Glutamatergic neuron (in vitro differentiated cells): ENCODE results near the gene REEP5. TPM values are rescaled to one million over a fixed set of nuclear protein-coding genes. Genes with fewer than 3 reads are reported as not detected.
A peak's percentile ranks its signal among the peaks of the same experiment; 100 is the strongest.

Experiments
- DNase-seq: peaks from one replicate; pipeline ENCODE4 v3.0.0; 2022
- H3K27ac Mint-ChIP-seq: one replicate; pipeline ENCODE4 v1.8.0; 2020; ENCODE audit warnings: mild to moderate bottlenecking, mixed read lengths, inconsistent platforms; ENCODE audit not compliant: unreplicated experiment
- H3K27me3 Mint-ChIP-seq: one replicate; pipeline ENCODE4 v1.8.0; 2020; ENCODE audit warnings: mild to moderate bottlenecking, moderate library complexity, mixed read lengths, inconsistent platforms; ENCODE audit not compliant: unreplicated experiment
- H3K36me3 Mint-ChIP-seq: one replicate; pipeline ENCODE4 v1.8.0; 2020; ENCODE audit warnings: mild to moderate bottlenecking, mixed read lengths, inconsistent platforms; ENCODE audit not compliant: unreplicated experiment
- H3K4me1 Mint-ChIP-seq: one replicate; pipeline ENCODE4 v1.8.0; 2020; ENCODE audit warnings: mild to moderate bottlenecking, low read depth, mixed read lengths, inconsistent platforms; ENCODE audit not compliant: unreplicated experiment
- H3K4me3 Mint-ChIP-seq: one replicate; pipeline ENCODE4 v1.8.0; 2020; ENCODE audit warnings: mild to moderate bottlenecking, mixed read lengths, inconsistent platforms; ENCODE audit not compliant: unreplicated experiment
- H3K9me3 Mint-ChIP-seq: one replicate; pipeline ENCODE4 v1.8.0; 2020; ENCODE audit warnings: mild to moderate bottlenecking, moderate library complexity, mixed read lengths, inconsistent platforms; ENCODE audit not compliant: unreplicated experiment
- CTCF ChIP-seq: fragments of 200-600 bp; sonication (generic); IDR thresholded peaks from one replicate; pipeline ENCODE4 v1.5.0; 2021; ENCODE audit not compliant: partially characterized antibody, unreplicated experiment
- total RNA-seq: library from RNA; stranded (reverse); fragmentation: NEBNext Ultra II Directional; extraction: Animal tissue kit (Norgen Biotek cat#: 25700); gene quantifications from one replicate; pipeline ENCODE4 v1.2.1, GENCODE V29; 2021; ENCODE audit not compliant: unreplicated experiment

REEP5 gene
- total RNA-seq, 1 donor from 2014 or later: 108 TPM

GRCh38 chr5:112918136-112918535 lies 3.9 kb downstream of the REEP5 start:
- TF ChIP-seq CTCF: no peak
- H3K27me3 Mint-ChIP-seq: peaks cover 6% of the 10 kb centered on the region

GRCh38 chr5:112917453-112917995 lies 4.5 kb downstream of the REEP5 start:
- TF ChIP-seq CTCF: no peak
- Mint-ChIP-seq H3K27me3 (peaks cover 4% of the 10 kb centered on the region), H3K36me3 (no peaks in the 10 kb centered on the region), H3K9me3 (peaks cover 9% of the 10 kb centered on the region), H3K4me3 (no peak overlapping the region), H3K4me1 (peaks cover 26% of the 10 kb centered on the region), H3K27ac (peak overlapping the region; percentile 34)
- DNase-seq: peak; percentile 44

More at GRCh38 chr5:112918136-112918535, 3.9 kb downstream of the REEP5 start:
- Mint-ChIP-seq H3K4me3 (peak overlapping the region; percentile 63), H3K9me3 (peaks cover 9% of the 10 kb centered on the region), H3K36me3 (no peaks in the 10 kb centered on the region), H3K4me1 (peaks cover 29% of the 10 kb centered on the region), H3K27ac (no peak overlapping the region)
- DNase-seq: no peak

GRCh38 chr5:112915831-112916230 lies 6.2 kb downstream of the REEP5 start:
- peaks cover 2% of the 10 kb centered on the region for H3K27me3 Mint-ChIP-seq
- no peaks in the 10 kb centered on the region for H3K36me3 Mint-ChIP-seq
- DNase-seq: no peak
- peaks cover 2% of the 10 kb centered on the region for H3K9me3 Mint-ChIP-seq
- peak overlapping the region; percentile 44 for H3K4me3 Mint-ChIP-seq
- H3K4me1 Mint-ChIP-seq: peaks cover 31% of the 10 kb centered on the region
- H3K27ac Mint-ChIP-seq: peak overlapping the region; percentile 7
- TF ChIP-seq CTCF: no peak

GRCh38 chr5:112914584-112914983 lies 7.4 kb downstream of the REEP5 start:
- no peaks in the 10 kb centered on the region for H3K36me3 Mint-ChIP-seq
- TF ChIP-seq CTCF: no peak

GRCh38 chr5:112910529-112910928 lies 11.5 kb downstream of the REEP5 start:
- H3K4me1 Mint-ChIP-seq: peaks cover 8% of the 10 kb centered on the region
- TF ChIP-seq CTCF: no peak
- DNase-seq: no peak
- no peak overlapping the region for H3K27ac Mint-ChIP-seq
- no peaks in the 10 kb centered on the region for H3K36me3 Mint-ChIP-seq
- H3K9me3 Mint-ChIP-seq: no peaks in the 10 kb centered on the region
- H3K27me3 Mint-ChIP-seq: no peaks in the 10 kb centered on the region
- no peak overlapping the region for H3K4me3 Mint-ChIP-seq

More at GRCh38 chr5:112914584-112914983, 7.4 kb downstream of the REEP5 start:
- Mint-ChIP-seq H3K4me1 (peaks cover 25% of the 10 kb centered on the region), H3K4me3 (no peak overlapping the region), H3K27ac (no peak overlapping the region), H3K27me3 (no peaks in the 10 kb centered on the region), H3K9me3 (no peaks in the 10 kb centered on the region)
- no peak for DNase-seq
